HG03457 (cell line): ENCODE measurements around the gene COL23A1.
"Not testable (repeated sequence)": the region's sequence is repeated elsewhere in the genome, so short reads cannot be mapped to it uniquely, and the experiment has no call there.

ENCODE experiments used
- ATAC-seq: cut with Tn5 transposase; IDR thresholded peaks from one replicate; pipeline ENCODE4 v1.9.1; 2021; ENCODE audit warnings: moderate number of reproducible peaks; ENCODE audit not compliant: unreplicated experiment

COL23A1 gene

DNA sequence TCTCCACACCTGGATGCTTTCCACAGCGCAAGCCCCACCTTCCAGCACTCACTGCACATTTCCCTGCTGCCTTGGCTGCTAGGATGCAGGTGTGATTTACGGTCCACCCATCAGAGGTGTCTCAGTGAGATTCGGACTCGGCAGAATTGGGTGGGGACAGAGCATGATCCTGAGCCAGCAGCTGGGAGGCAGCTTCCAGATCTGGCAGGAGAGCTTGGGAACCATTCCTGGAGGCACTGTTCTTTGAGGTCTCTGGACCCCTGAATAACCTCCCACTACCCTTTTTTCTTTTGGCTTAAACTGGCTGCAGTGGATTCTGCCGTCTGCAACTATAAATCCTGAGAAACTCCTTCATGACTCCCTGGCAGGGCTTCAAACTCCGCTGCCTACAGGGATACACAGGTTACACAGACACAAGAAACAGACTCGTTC is 258.0 kb downstream of the COL23A1 start:
- ATAC-seq, result no peak

DNA sequence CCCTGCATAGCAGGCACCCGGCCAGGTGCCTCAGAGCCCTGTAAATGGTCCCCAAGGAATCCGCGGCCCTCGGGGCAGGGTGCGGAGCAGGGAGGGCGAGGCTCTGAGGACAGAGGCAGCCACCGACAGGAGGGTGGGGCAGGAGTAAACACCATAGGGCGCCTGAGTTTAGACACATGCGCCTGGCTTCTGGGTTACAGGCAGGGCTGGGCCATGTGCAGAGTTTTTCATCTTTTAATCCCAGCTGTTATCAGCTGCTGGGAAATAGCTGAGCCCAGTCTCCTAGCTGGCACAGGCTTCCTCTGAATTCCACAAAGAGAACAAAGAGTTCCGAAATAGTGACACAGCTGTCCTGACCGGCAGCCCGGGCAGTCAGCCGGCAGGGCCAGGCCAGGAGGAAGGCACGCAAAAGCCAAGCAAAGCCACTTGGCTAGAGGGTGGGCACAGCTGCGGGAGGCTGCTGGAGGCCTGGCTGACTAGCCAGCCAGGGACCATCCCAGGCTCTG is 258.6 kb downstream of the COL23A1 start:
- no peak for ATAC-seq

DNA sequence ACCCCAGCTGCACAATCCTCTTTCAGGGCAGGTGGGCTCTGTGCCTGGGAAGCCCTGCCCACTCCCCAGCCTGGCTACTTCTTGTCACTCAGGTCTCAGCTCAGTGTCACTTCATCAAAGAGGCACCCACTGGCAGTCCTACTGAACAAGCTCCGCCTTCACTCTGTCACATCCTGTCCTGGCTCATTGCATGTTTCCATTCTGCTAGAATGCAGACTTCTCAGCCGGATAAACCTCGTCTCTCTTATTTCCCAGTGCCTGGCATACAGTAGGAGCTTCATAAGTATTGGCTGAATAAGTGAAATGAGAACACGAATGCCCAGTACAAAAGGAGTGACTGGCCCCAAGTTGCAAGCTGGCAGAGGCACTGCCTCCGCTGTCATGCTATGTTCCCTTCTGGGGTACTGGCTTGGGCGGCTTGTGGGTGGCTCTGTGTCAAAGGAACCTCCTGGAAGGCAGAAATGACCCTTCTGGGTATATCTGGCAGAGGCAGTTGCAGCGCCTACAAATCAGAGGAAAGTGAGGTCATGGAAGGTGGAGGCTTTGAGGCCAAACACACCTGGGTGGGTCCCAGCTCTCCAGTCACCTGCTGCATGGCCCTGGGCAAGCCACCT is 259.3 kb downstream of the COL23A1 start:
- no peak for ATAC-seq

DNA sequence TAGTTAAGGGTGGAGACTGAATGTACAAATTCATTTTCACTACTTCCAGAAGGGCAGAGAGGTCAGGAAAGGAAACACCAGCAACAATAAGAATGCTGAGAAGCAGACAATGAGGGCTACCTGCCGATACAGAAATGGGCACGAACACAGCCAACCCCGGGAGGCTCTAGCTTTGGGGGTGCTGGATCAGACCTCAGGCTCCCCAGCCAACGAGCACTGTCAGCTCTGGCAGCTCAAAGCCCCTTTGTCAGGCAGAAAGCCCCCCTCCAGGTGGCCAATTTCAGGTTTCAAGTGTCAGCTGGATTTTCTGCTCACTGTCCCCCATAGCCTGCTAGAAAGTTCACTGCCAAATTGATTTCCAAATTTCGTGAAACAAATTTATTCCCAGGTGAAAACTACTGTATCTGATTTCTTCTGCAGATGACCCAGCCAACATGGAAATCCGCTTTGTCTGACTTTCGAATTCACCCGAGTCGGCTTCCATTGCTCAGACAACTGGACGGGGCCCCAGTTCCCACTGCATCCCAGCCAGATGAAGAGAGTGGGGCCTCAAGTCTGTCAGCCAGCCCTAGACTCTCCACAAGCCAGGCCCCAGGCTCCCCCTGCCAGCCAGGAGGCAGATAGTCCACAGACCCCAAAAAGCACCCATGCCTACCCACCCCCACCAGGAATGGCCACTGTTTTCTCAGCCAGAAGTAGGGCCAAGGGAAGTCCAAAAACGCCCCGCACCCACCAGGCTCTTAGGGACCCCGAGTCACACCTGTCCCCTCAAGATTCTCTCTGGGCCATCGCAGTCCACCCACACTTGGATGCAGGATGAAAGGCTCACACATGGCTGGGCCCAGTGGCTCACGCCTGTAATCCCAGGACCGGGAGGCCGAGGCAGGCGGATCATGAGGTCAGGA is 261.1 kb downstream of the COL23A1 start:
- ATAC-seq, result no peak

DNA sequence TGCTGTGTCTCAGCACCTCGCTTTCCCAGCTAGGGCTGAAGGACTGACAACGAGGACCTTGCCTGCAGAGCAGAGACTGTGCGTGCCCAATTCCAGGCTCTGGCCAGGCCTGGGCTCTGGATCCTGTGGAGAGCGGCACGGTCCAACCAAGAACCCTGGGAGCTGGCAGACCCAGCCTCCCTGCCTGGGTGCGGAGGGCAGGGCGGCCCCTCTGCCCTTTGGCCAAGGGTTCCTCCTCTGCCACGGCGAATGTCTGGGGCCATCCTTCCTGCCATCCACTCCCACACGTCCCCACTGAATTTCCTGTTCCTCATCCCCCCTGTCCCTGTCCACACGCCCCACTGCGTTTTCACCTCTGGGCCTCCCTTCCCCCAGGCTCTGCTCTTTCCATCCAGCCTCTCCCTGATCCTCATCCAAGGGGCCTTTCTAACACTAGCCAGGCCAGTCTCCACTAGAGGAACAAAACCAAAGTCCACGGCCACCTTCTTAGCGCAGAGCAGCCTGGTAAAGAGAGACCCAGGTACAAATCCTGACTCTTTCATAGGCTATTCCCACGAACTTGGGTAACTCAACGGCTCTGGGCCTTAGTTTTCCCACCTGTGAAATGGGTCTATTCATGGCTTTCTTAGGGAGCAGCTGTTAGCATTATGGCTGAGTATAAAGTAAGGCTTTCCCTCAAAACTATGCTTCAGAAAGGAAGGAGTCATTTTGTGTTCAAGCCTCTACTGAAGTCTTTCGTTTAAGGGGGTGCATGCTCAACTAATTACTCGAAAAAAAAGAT is 262.1 kb downstream of the COL23A1 start:
- no peak for ATAC-seq

DNA sequence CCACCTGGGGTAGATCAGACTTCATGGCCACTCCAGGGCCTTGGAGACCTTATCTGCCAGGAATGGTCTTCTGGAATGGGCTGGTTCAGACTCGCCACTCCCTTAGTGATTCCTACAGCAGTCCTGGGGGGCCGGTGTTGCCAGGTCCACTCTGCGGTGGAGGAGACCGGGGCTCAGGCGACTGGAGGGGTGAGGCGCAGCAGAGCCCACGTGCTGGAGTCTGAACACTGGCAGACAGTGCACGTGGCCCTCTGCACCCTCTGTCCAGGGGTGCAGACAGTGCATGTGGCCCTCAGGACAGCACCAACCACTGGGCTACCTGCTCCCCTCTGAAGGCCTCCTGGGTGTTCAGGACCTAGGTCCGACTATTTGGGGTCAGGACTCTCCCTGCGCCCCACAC is 262.7 kb downstream of the COL23A1 start:
- ATAC-seq, result no peak

DNA sequence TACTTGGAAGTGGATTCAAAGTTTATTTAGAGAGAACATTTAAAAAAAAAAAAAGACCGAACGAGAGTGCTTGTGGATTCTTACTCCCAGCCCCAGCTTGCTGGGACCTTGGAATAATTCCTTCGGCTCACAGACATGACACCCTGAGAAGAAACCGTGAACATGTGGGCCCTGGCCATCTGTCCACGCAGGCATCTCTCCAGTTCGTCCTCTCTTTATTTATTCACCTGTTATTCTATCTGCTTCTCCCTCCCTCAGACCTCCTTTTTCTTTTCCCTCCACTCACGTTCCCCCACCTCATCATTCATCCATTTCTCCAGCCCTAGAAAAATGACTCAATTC is 263.8 kb downstream of the COL23A1 start:
- no peak for ATAC-seq

DNA sequence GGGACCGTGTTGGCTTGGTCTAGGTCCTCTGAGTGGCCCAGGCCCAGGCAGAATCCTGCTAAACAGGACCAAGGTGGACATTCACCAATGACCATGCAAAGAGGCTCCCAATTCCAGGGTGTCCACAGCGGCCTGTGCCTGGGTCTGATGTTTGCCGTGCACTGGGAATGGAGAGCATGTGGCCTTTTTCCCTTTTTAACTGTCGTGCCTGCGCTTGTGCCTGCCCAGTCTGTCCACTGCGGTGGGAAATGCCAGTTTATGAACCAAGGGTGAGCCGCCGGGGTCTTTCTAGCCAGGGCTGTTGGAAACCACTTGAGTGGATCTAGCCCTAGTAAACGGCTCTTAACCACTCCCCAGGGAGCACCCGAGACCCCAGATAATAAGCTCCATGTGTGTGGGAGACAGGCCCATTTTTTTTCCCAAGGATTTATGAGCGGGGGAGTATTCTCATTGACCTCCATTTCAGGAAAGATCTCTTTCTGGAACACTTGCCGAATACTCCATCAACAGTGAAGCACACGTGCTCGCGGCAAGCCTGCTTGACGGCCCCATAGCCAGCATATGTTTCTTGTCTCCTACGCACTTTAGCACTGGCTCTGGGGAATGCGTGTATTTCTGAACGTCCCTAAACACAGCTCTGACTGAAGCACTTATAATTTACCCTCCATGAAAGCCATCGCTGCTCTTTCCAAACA is 264.4 kb downstream of the COL23A1 start:
- no peak for ATAC-seq

DNA sequence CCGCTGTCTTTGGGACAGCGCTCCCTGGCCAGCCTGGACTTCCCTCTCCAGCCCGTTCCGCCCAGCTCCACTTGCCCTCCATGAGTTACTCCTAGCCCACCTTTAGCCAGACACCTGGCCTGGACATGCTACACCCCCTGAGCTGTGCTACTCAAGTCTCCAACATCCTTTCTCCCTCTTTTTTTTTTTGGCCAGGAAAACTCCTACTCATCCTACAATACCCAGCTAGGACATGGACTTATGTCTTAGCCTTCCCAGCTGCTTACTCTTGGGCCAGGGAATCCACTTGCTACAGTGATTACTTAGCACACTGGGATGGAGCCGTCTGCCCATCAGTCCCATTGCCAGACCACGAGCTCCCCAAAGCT is 264.9 kb downstream of the COL23A1 start:
- ATAC-seq, result no peak

DNA sequence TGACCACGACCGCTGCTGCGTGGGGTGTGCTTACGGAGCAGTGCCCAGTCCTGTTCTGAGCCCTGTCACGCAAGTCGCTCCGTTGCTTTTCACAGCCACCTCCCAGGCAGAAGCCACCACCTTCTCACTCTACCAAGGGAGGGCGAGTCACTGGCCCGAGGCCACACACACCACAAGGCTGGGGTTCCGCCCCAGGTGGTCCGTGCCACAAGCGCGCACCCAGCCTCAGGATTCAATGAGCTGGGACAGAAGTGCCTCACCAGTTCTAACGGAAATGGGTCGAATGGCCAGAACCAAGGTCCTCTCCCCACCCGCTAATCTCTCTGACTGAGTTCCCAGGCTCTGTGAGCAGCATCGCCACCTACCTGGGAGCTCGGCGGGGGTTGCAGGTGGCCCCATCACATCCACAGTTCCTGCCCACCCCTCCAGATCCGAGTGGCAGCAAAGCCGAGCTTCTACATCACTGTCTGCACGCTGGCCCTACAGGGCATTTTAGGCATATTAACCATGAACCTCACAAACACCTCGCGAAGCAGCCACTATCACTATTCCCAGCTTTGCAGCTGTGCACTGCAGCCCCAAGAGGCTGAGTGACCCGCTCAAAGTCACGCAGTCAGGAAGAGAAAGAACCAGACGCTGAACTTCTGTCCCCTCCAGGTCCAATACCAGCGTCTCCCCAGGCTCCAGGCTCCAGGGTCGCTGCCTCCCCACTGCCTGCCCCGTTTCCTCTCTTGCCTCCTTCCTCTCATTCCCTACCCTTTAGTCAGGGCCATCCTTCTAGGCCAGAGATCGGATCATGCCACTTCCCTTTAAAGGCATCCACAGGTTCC is 265.5 kb downstream of the COL23A1 start:
- no peak for ATAC-seq

DNA sequence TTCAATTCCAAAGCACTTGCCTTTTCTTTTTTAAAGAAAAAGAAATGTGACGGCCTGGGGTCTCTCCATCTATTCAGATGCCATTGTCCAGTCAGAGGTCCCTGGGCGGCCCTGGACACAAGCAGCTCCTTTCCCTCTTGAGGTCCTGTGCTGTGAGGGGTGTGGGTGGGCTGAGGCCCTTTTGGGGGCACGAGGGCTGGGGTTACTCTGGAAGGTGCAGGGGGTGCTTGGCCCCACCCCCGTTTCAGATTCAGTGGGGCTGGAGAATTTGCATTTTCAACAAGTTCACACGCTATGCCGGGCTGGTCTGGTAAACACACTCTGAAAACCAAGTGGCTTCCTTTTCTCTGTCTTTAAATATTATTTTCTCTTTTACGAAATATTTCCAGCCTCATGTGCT is 266.2 kb downstream of the COL23A1 start:
- ATAC-seq, result no peak

DNA sequence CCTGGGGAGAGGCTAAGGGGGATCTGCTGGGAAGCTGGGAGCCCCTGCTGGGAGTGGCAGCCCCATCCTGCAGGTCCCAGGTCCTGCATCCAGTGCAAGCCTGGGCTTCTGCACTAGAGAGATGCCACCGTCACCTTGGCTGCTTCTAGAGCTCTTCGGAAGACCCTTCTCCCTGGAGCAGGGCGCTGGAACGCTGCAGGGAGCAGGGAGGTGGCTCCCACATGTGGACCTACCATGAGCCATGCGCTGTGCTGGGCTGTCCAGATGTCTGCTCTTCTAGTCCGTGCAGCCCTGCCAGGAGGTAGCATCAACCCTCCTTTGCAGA is 266.7 kb downstream of the COL23A1 start:
- ATAC-seq, result no peak

DNA sequence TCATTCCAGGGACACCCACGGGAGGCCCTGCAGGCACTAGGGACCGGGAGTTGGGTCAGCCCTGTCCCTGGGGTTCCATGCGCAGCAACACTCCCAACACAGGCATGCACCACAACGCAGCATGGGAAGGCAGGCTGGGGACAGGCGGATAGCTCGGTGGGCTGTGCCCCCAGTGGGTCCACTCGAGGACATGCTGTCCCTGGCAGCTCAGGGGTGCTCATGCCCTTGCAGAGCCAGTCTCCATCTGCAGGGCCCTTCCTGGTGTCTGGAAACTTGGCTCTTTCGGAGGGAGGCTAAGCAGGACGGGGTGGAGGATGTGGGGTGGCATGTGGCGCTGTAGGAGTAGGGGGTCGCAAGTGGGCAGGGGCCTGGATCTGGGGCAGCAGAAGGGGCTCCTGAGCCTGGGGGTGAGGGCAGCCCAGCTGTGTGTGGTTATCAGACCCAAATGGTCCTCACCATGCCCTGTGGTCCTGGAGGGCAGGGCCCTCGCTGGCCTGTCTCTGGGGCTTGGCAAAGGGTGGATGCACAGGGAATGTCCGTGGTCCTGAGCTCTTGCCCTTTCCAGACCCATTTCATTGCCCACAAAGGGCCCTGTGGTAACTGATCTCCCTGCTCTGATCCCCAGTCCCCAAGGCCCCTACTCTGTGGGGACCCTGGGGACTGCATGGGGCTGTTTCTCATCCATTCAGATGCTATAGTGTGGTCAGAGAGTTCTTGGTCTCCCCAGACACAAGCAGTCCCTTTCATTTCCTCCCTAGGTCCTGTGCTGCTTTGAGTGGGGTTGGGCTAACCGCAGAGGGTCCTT is 267.3 kb downstream of the COL23A1 start:
- ATAC-seq, result no peak

DNA sequence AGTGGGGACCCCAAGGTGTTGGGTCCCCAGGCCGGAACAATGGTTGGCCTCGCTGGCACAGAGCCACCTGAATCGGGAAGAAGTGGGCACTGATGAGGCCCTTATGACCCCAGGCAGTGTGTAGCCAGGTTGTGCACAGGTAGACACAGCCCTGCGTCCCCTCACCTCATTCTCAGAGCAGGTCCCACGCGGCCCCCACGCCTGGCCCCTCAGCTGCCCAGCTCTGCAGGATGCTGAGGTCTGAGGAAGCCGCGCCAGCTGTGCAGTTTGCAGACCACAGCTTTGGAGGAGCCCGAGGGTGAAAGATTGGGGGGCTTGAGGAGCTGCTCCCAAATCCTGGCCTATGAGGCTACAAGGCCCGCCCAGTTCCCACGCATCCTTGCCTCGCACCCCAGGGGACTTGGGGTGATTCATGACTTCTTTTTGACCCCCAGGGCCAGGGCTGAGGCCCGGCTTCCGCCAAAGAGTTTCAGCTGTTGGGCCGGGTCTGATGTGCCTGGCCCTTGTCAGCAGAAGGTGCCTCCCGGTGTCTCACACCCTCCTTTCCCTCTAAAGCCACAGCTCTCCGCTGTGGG is 269.8 kb downstream of the COL23A1 start:
- no peak for ATAC-seq

DNA sequence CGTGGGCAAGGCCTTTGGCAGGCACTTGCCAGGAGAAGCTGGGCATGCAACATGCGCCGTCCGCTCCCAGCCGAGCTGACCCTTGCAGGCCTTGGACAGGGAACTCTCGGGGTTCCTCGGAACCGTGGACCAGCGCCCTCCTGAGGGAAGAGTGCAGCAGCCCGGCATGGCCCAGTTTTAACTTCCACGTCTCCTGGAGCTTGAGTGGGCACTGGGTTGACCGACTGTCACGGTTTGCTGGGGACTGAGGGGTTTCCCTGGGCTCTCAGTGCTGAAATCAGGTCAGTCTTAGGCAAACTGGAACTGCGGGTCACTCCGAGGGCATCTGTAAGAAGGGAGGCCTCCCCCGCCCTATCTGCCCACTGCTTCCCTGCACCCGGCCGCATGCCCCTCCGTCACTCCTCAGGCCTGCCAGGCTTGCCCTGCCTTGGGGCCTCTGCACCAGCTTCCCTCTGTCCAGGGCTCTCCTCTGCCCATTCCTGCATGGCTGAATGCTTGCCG is 270.6 kb downstream of the COL23A1 start:
- ATAC-seq, result no peak

DNA sequence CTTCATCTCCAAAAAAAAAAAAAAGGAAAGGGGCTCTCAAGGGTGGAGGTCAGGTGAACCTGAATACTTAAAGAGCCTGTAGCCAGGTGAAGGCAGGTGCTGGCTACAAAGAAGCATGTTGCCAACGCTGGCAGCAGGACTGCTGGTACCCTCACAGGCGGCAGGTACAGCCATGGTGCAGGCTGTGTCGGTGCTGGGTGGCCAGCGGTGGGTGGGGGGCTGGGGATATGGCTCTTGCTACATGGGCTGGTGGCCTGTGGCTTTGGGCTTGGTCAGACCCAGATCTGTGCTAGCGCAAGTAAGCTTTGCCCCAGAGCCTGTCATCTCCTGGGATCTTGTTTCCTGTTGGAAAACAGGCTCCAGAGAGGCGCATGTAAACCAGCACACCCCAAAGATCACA is 271.3 kb downstream of the COL23A1 start:
- ATAC-seq, result no peak

DNA sequence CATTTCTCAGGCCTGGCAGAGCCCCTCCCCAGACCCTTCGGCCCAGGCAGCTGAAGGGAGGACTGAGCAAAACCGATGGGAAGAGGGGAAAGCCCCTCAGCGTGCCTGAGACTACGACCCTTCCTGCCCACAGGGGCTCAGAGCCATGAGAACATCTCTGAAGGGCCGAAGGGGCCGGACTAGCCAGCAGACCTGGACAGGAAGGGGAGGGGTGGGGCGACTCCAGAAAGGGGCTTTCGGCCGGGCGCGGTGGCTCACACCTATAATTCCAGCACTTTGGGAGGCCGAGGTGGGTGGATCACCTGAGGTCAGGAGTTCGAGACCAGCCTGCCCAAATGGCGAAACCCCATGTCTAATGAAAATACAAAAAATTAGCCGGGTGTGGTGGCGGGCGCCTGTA is 271.8 kb downstream of the COL23A1 start:
- ATAC-seq, result no peak

DNA sequence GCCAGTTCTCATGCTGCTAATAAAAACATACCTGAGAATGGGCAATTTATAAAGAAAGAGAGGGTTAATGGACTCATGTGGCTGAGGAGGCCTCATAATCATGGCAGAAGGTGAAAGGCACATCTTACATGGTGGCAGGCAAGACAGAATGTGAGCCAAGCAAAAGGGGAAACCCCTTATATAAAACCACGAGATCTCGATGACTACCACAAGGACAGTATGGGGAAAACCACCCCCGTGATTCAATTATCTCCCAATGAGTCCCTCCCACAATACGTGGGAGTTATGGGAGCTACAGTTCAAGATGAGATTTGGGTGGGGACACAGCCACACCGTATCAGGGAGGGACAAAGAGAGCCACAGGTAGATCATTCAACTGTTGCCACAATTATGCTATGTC is 272.5 kb downstream of the COL23A1 start:
- ATAC-seq, result not testable (repeated sequence)
